ENCODE measurements around the gene MYO5B.

MYO5B gene

DNA sequence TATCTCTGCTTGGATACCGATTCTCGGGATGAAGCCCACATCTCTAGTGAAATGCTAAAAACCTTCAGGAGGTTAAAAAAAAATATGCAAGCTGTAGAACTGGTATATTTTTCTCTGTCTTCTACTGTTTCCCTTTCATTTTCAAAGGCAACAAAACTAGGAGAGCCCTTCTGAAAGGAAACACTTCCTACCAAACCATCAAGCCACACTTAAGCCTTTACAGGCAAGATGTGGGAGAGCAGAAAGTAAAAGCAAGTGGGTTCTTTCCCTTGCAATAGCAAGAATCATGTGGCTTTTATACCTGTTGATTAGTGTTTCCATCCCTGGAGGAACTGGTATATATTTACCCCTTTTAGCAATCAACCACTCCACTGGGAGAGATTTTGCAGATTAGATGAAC, 233.7 kb downstream of the MYO5B start:
- in situ Hi-C loops (cut with MboI; ENCODE audit: low sequenced_read_pairs) = no loop called here
- no peaks in the 10 kb centered on the region for H3K4me1 ChIP-seq
- H3K4me3 ChIP-seq = no peak overlapping the region
- no peaks in the 10 kb centered on the region for H3K36me3 ChIP-seq (replicated peaks)
- H3K27me3 ChIP-seq (ENCODE audit: low read depth) = no peaks in the 10 kb centered on the region
- DNase-seq (ENCODE audit: low spot score in 2 of 2) = no peak
- no peaks in the 10 kb centered on the region for H3K9me3 ChIP-seq

DNA sequence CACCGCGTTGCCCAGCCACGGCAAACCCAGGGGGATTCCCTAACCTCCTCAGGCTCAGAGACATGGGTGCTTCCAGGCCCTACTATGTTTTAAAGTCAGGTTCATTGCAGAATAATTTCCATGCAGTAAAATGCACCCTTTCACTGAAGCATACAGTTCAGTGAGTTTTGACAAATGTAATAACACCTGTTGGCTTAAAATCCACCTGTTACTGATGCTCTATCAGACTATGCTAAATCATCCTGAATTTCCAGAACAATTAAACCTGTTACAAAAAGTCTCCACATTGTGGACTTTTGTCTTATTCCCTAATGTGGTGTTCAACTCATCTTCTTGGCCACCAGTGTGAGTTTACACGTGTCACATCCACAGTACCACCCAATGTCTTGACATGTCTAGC, 234.6 kb downstream of the MYO5B start:
- H3K27me3 ChIP-seq (ENCODE audit: low read depth) = no peaks in the 10 kb centered on the region
- no peaks in the 10 kb centered on the region for H3K4me1 ChIP-seq
- in situ Hi-C loops (cut with MboI; ENCODE audit: low sequenced_read_pairs) = no loop called here
- no peak overlapping the region for H3K4me3 ChIP-seq
- no peaks in the 10 kb centered on the region for H3K36me3 ChIP-seq (replicated peaks)
- no peak for DNase-seq (ENCODE audit: low spot score in 2 of 2)
- H3K9me3 ChIP-seq = no peaks in the 10 kb centered on the region

DNA sequence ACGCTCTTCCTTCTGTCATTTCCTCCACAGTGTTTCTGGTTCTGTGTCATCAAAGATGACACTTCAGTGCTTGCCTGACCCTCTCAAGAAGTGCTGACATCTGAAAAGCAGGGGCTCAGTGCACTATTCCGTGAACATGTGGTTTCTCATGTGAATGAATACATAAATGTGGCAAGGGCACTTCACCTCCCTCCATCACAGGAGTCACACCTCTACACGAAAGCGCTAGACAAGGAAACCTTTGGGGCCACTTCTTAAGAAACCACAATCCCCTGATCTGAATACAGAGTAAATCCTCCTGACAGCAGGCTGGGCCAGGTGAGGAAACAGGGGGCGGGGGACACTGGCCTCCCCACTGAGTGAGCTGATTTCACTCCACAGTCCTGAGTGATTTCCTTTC, 235.8 kb downstream of the MYO5B start:
- H3K4me3 ChIP-seq = no peak overlapping the region
- H3K36me3 ChIP-seq (replicated peaks) = no peaks in the 10 kb centered on the region
- no peaks in the 10 kb centered on the region for H3K4me1 ChIP-seq
- in situ Hi-C loops (cut with MboI; ENCODE audit: low sequenced_read_pairs) = no loop called here
- no peak for DNase-seq (ENCODE audit: low spot score in 2 of 2)
- no peaks in the 10 kb centered on the region for H3K27me3 ChIP-seq (ENCODE audit: low read depth)
- no peaks in the 10 kb centered on the region for H3K9me3 ChIP-seq

DNA sequence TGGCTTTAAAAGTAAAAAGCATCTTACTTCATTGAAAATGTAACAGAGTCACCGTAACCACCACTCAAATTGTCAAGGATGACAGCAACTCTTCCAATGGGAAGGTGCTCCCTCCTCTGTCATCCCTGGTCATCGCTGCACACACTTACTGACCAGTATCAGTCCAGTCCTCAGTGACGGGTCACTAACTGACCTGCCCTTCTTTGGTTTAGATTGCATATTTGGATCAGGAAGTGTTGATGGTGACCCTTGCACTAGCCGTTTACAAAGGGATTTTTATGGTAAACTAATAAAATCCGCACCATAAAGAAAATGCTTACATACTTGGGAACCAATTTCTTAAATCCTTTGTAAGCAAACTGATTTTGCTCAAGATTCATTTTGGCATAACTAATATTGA, 239.7 kb downstream of the MYO5B start:
- in situ Hi-C loops (cut with MboI; ENCODE audit: low sequenced_read_pairs) = no loop called here
- no peaks in the 10 kb centered on the region for H3K27me3 ChIP-seq (ENCODE audit: low read depth)

DNA sequence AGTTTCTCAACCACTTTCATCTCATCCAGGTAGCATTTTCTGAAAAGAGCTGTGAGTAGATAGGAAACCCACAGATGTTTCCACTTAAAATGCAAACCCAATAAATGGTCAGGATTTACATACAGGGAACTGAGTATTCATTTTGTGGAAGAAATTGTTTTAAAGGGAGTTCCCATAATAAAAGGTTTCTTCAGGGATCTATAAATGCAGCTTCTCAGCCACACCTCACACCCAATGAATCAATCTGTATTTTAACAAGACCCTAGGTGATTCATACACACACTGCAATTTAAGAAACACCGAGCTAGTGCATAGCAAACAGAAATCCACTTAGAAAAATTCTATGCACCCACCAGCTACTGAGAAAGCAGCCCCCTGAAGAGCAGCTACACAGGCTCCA, 241.6 kb downstream of the MYO5B start:
- H3K27me3 ChIP-seq (ENCODE audit: low read depth) = no peaks in the 10 kb centered on the region
- H3K9me3 ChIP-seq = no peaks in the 10 kb centered on the region
- no peak for DNase-seq (ENCODE audit: low spot score in 2 of 2)
- no peak overlapping the region for H3K4me3 ChIP-seq
- H3K4me1 ChIP-seq = no peaks in the 10 kb centered on the region
- H3K36me3 ChIP-seq (replicated peaks) = no peaks in the 10 kb centered on the region
- in situ Hi-C loops (cut with MboI; ENCODE audit: low sequenced_read_pairs) = no loop called here

More for the DNA sequence above, 239.7 kb downstream of the MYO5B start:
- Histone ChIP-seq H3K9me3 (no peaks in the 10 kb centered on the region), H3K4me3 (no peak overlapping the region), H3K4me1 (no peaks in the 10 kb centered on the region), H3K36me3 (replicated peaks) (no peaks in the 10 kb centered on the region)
- DNase-seq (ENCODE audit: low spot score in 2 of 2) = no peak

DNA sequence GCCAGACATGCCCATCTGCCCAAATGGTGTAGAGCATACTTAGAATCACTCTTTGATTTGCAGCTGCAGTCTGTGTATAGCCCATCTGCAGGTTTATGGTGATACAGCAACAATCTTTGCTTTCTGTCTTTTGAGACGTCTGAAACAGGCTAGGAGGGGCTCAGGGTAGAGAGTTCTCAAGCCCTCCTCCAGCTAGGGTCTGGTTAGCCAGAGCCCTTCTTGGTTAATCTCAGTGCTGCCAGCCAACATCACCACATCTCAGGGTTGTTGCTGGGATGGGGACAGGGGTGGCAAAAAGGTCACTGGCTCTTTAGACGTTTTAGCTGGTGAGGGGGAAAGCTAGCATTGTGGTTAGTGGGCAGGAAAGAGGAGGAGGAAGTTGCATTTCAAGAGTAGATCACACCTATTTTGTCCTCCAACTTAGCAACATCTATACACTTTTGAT, 245.0 kb downstream of the MYO5B start:
- in situ Hi-C loops (cut with MboI; ENCODE audit: low sequenced_read_pairs) = no loop called here

DNA sequence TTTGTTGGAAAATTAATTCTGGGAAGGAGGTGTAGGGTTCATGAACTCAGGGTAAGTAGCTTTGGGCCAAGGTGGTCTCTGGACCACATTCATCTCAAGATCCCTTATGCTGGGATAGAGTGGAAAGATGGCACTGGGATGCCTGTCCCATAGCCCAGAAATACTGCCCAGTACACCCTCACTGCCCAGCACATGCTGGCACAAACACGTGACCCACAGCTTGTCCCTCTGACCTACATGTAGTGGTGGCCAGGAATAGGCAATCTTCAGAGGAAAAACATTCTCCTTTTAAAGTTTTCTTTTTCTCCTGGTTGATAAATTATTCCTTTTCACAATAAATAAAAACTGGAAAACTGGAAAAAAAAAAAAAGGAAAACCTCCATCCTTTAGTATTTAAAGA, 246.0 kb downstream of the MYO5B start:
- H3K9me3 ChIP-seq = no peaks in the 10 kb centered on the region
- H3K36me3 ChIP-seq (replicated peaks) = no peaks in the 10 kb centered on the region
- no peaks in the 10 kb centered on the region for H3K27me3 ChIP-seq (ENCODE audit: low read depth)
- H3K4me3 ChIP-seq = no peak overlapping the region
- no peak for DNase-seq (ENCODE audit: low spot score in 2 of 2)
- in situ Hi-C loops (cut with MboI; ENCODE audit: low sequenced_read_pairs) = no loop called here
- H3K4me1 ChIP-seq = no peaks in the 10 kb centered on the region

More for the DNA sequence above, 245.0 kb downstream of the MYO5B start:
- no peaks in the 10 kb centered on the region for H3K9me3 ChIP-seq
- DNase-seq (ENCODE audit: low spot score in 2 of 2) = no peak
- no peak overlapping the region for H3K4me3 ChIP-seq
- no peaks in the 10 kb centered on the region for H3K4me1 ChIP-seq
- H3K36me3 ChIP-seq (replicated peaks) = no peaks in the 10 kb centered on the region
- H3K27me3 ChIP-seq (ENCODE audit: low read depth) = no peaks in the 10 kb centered on the region

DNA sequence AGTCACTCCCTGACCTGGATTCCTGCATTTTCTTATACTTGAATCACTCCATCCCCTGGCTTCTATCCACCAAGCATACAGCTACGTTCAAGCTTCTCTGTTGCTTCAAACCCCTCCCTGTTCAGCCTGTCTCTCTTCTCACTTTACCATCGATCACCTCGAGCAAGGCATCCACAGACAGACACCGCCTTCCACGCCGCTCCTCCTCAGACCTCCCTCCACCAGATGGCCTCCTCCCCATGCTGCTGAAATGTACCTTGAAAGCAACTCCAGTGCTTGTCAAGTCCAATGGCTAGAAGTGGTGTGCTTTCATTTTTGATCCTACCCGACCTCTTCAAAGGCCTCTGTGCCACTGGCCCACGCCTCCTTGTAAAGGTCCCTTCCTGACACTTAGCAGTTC, 250.3 kb downstream of the MYO5B start:
- peak in 1 of 2 experiments; percentile 18 for DNase-seq (ENCODE audit: low spot score in 2 of 2)
- Histone ChIP-seq H3K36me3 (replicated peaks) (no peaks in the 10 kb centered on the region), H3K4me1 (0 out of 2 replicates have a peak, but pooled peaks cover 2% of the 10 kb centered on the region), H3K9me3 (no peaks in the 10 kb centered on the region; the same call in 1 of the 2 replicates), H3K4me3 (no peak overlapping the region), H3K27me3 (ENCODE audit: low read depth) (no peaks in the 10 kb centered on the region)
- in situ Hi-C loops (cut with MboI; ENCODE audit: low sequenced_read_pairs) = no loop called here

DNA sequence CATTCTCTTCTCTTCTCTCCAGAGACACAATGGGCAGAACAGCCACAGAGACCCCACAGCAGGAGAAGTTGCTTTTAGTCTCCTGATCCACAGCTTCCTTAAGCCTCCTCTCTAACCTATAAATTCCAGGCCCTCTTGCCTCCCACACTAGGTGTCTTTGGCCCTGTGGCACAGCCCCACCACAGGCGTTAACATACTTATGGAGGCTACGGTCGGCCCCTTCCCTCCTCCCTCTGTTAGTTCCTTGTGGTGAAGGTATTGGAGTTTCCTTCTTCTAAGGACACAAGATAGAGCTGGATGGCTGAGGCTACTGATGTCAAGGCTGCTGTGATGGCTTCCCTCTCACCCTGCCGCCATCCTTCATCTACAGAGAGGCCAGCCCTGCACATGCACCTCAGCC, 258.1 kb downstream of the MYO5B start:
- no peak for DNase-seq (ENCODE audit: low spot score in 2 of 2)
- no peak overlapping the region for H3K4me3 ChIP-seq
- H3K27me3 ChIP-seq (ENCODE audit: low read depth) = no peaks in the 10 kb centered on the region
- in situ Hi-C loops (cut with MboI; ENCODE audit: low sequenced_read_pairs) = no loop called here
- no peaks in the 10 kb centered on the region for H3K36me3 ChIP-seq (replicated peaks)
- no peaks in the 10 kb centered on the region; the same call in 1 of the 2 replicates for H3K9me3 ChIP-seq
- H3K4me1 ChIP-seq = 0 out of 2 replicates have a peak, but pooled peaks cover 2% of the 10 kb centered on the region

DNA sequence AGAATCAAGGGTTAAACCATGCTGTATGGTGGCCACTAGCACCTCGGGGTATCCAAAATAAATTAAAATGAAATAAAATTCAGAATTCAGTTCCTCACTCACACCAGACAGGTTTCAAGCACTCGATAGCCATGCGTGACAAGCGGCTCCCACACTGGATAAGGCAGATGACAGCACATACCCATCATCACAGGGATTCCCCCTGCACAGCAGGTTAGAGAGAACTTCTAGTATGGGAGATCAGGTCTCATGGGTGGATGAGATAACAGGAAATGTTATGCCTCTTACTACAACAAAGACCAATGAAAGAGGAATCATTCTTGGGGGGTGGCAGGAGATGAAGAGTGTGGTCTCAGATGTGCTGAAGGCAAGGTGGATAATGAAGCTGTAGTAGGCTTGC, 259.7 kb downstream of the MYO5B start:
- no peaks in the 10 kb centered on the region for H3K9me3 ChIP-seq
- H3K27me3 ChIP-seq (ENCODE audit: low read depth) = no peaks in the 10 kb centered on the region
- no peaks in the 10 kb centered on the region for H3K36me3 ChIP-seq (replicated peaks)
- in situ Hi-C loops (cut with MboI; ENCODE audit: low sequenced_read_pairs) = no loop called here
- no peak overlapping the region for H3K4me3 ChIP-seq
- DNase-seq (ENCODE audit: low spot score in 2 of 2) = no peak
- no peaks in the 10 kb centered on the region for H3K4me1 ChIP-seq

DNA sequence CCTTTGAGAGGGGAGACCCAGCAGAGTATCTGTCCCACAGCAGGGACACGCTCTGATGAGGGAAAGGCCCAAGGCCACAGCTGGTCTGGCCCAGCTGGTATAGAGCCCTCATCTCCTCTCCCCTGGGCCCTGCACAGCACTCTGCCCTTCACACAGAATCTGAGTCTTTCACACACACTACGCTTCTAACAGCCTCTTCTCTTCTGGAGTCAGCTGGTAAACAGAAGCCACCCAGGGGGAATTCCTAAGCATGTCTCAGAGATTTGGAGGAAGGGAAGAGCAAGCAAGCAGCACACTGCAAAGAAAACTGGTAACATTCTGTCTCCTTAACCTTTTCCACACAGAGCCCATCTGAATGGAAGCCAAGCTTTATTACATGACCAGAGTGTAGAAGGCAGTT, 260.5 kb downstream of the MYO5B start:
- DNase-seq (ENCODE audit: low spot score in 2 of 2) = no peak
- H3K27me3 ChIP-seq (ENCODE audit: low read depth) = no peaks in the 10 kb centered on the region
- H3K9me3 ChIP-seq = no peaks in the 10 kb centered on the region
- no peaks in the 10 kb centered on the region for H3K4me1 ChIP-seq
- in situ Hi-C loops (cut with MboI; ENCODE audit: low sequenced_read_pairs) = no loop called here
- H3K36me3 ChIP-seq (replicated peaks) = no peaks in the 10 kb centered on the region
- H3K4me3 ChIP-seq = no peak overlapping the region

DNA sequence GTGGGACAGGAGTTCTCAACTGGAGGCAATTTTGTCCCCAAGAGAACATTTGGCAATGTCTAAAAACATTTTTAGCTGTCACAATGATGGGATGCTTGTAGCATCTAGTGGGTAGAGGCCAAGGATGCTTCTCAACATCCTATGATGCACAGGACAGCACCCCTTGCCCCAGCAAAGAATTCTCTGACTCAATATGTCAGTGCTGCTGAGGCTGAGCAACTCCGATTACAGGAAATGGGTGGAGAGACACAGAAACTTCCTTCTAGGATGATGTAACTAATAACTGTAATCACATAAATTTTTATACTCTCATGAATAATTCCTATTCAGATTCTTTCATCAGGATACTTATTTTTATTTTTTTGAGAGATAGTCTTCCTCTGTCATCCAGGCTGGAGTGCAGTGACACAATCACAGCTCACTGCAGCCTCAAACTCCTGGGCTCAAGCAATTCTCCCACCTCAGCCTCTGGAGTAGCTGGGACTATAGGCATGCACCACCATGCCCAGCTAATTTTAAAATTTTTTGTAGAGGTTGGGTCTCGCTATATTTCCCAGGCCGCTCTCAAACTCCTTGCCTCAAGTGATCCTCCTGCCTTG, 261.3 kb downstream of the MYO5B start:
- no peaks in the 10 kb centered on the region for H3K4me1 ChIP-seq
- in situ Hi-C loops (cut with MboI; ENCODE audit: low sequenced_read_pairs) = no loop called here
- no peaks in the 10 kb centered on the region for H3K9me3 ChIP-seq
- DNase-seq (ENCODE audit: low spot score in 2 of 2) = no peak
- no peaks in the 10 kb centered on the region for H3K36me3 ChIP-seq (replicated peaks)
- H3K4me3 ChIP-seq = no peak overlapping the region
- H3K27me3 ChIP-seq (ENCODE audit: low read depth) = no peaks in the 10 kb centered on the region

DNA sequence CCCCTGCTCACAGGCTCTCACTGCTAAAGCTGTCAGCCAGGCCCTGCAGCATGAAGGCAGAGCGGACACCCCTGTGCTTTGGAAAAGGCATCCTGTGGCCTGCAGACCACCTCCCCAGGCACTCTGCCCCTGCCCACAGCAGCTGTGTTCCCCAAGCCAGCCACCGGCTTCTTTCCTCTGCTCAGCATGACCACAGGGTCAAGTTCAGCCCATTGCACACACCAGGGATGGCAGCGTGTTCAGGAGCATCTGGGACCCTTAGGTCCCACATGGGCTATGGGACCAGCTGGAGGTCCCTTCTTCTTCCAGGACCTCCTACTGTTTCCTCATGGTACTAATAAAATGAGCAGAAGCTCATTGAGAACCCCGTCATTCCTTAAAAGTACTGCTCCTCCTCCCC, 263.2 kb downstream of the MYO5B start:
- DNase-seq (ENCODE audit: low spot score in 2 of 2) = no peak
- Histone ChIP-seq H3K4me1 (no peaks in the 10 kb centered on the region), H3K36me3 (replicated peaks) (no peaks in the 10 kb centered on the region), H3K9me3 (no peaks in the 10 kb centered on the region), H3K4me3 (no peak overlapping the region), H3K27me3 (ENCODE audit: low read depth) (no peaks in the 10 kb centered on the region)
- in situ Hi-C loops (cut with MboI; ENCODE audit: low sequenced_read_pairs) = no loop called here

DNA sequence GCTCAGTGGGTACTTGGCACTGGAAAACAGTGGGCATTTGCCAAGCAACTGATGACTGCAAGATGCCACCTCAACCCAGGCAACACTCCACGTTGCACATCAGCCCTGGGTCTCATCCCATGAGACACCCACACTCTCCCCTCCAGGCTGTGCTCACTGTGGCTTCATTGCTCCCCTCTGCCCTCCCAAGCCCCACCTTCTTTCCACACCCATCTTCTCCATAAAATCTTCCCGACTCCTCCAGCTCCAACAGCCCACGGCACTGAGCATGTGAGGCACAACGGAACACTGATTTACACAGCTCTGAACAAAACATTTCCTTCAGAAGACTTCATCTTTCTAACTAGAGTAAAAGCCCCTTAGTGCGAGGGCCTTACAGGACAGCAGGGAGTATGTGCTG, 263.8 kb downstream of the MYO5B start:
- no peak for DNase-seq (ENCODE audit: low spot score in 2 of 2)
- H3K27me3 ChIP-seq (ENCODE audit: low read depth) = no peaks in the 10 kb centered on the region
- no peak overlapping the region for H3K4me3 ChIP-seq
- no peaks in the 10 kb centered on the region for H3K36me3 ChIP-seq (replicated peaks)
- H3K9me3 ChIP-seq = no peaks in the 10 kb centered on the region
- in situ Hi-C loops (cut with MboI; ENCODE audit: low sequenced_read_pairs) = no loop called here
- no peaks in the 10 kb centered on the region for H3K4me1 ChIP-seq

DNA sequence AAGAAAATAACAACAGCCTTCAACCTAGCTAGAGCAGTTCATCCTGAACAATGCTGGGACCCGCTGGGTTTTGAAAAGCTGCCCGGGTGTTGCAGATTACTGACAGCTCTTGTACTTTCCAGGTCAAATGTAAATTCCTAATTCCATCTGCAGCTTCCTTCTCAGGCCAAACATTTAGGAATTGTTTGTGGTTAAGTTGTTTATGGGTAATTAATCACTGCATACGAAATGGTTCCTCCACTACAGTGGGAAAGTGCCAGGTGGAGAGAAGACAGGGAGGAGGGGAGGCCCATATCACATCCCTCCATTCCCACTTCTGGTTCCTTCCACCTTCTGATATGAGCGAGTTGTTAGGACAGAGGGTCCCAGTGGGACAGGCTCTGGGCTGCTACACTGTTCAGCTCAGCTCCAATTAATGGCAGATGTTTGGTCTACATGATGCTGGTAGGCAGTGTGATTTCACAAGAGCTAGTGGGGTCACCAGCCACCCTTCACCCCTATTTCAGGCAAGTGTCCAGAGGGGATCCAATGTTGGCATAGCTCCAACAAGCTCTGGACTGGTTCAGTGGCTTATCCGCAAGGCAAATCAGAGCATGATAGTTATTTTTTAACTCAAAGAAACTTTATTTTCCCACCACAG, 268.7 kb downstream of the MYO5B start:
- no peak overlapping the region for H3K4me3 ChIP-seq
- DNase-seq (ENCODE audit: low spot score in 2 of 2) = no peak
- no peaks in the 10 kb centered on the region for H3K27me3 ChIP-seq (ENCODE audit: low read depth)
- H3K9me3 ChIP-seq = no peaks in the 10 kb centered on the region
- no peaks in the 10 kb centered on the region for H3K36me3 ChIP-seq (replicated peaks)
- peaks cover 6% of the 10 kb centered on the region for H3K4me1 ChIP-seq
- in situ Hi-C loops (cut with MboI; ENCODE audit: low sequenced_read_pairs) = no loop called here

All from HAP-1 (cell line).